CD4-positive, alpha-beta T cell (primary cell): ENCODE measurements around the gene PRKCH. TPM values are rescaled to one million over a fixed set of nuclear protein-coding genes. Genes with fewer than 3 reads are reported as not detected.

Experiments used
- ATAC-seq: fragments of 200-7000 bp; cut with Tn5 transposase; one replicate; pipeline ENCODE4 v1.10.0; 2022; ENCODE audit warnings: mild to moderate bottlenecking; ENCODE audit not compliant: poor library complexity
- CTCF ChIA-PET: fragments of 350-600 bp; sonication (Branson Sonifier 250); formaldehyde crosslinking; loops from one replicate; lab custom pipeline; 2021; ENCODE audit warnings: antibody characterized with exemption, inconsistent platforms; lab: Charles Lee
- POLR2A ChIA-PET: fragments of 350-600 bp; sonication (Branson Sonifier 250); formaldehyde crosslinking; loops from one replicate; lab custom pipeline; 2021; ENCODE audit warnings: antibody characterized with exemption, inconsistent platforms; lab: Charles Lee
- DNase-seq, 14 experiments: peaks; one replicate each; pipeline ENCODE4 v3.0.0-alpha.2; 2013 to 2020; ENCODE audit warnings: mixed read lengths in 2 of 14
- H3K27ac ChIP-seq, 2 donors: one replicate each; pipeline versions ENCODE4 v1.5.1 to v1.7.0; 2013; ENCODE audit warnings: low read length in 2 of 2, low read depth in 1 of 2, mild to moderate bottlenecking in 1 of 2
- H3K27me3 ChIP-seq, 2 experiments: 1 replicate in 1 of 2; 2 replicates in 1 of 2; pipeline versions ENCODE4 v1.6.1 to v1.7.0; 2013; ENCODE audit warnings: low read length in 2 of 2, control low read depth in 1 of 2, mild to moderate bottlenecking in 1 of 2, moderate library complexity in 1 of 2; ENCODE audit not compliant: insufficient read depth in 2 of 2, control insufficient read depth in 1 of 2
- H3K36me3 ChIP-seq: one replicate; pipeline ENCODE4 v1.6.1; 2013; ENCODE audit warnings: low read length, control low read depth; ENCODE audit not compliant: insufficient read depth
- H3K4me1 ChIP-seq: one replicate; pipeline ENCODE4 v1.6.1; 2013; ENCODE audit warnings: low read length, control low read depth; ENCODE audit not compliant: insufficient read depth
- H3K4me3 ChIP-seq: one replicate; pipeline ENCODE4 v1.5.1; 2013; ENCODE audit warnings: mild to moderate bottlenecking, low read length, moderate library complexity
- H3K9me3 ChIP-seq, 2 experiments: 1 replicate in 1 of 2; 2 replicates in 1 of 2; pipeline versions ENCODE4 v1.6.1 to v1.7.0; 2013; ENCODE audit warnings: low read length in 2 of 2, mild to moderate bottlenecking in 2 of 2, control low read depth in 1 of 2, moderate library complexity in 1 of 2; ENCODE audit not compliant: control insufficient read depth in 1 of 2, insufficient read depth in 1 of 2
- H3K27ac Mint-ChIP-seq: one replicate; pipeline ENCODE4 v1.8.0; 2020; ENCODE audit warnings: mixed read lengths
- H3K27me3 Mint-ChIP-seq: one replicate; pipeline ENCODE4 v1.8.0; 2021; ENCODE audit warnings: mixed read lengths
- H3K36me3 Mint-ChIP-seq: one replicate; pipeline ENCODE4 v1.8.0; 2021; ENCODE audit warnings: low read depth, mixed read lengths
- H3K4me1 Mint-ChIP-seq: one replicate; pipeline ENCODE4 v1.8.0; 2021; ENCODE audit warnings: low read depth, mixed read lengths
- H3K4me3 Mint-ChIP-seq: one replicate; pipeline ENCODE4 v1.8.0; 2020; ENCODE audit warnings: mild to moderate bottlenecking, mixed read lengths
- H3K9me3 Mint-ChIP-seq: one replicate; pipeline ENCODE4 v1.8.0; 2020; ENCODE audit warnings: mixed read lengths
- CTCF ChIP-seq: fragments of 200-600 bp; IDR thresholded peaks from one replicate; pipeline ENCODE4 v1.8.0; 2022; ENCODE audit warnings: antibody characterized with exemption, mild to moderate bottlenecking
- intact Hi-C, 2 experiments: fragments of 100-400 bp; cut with DNase I in 1 of 2; cut with micrococcal nuclease in 1 of 2; formaldehyde crosslinking; loops; one replicate each; pipeline versions ENCODE4 v1.15.1 to v1.9.0; 2023 to 2025; cut with DNase I, micrococcal nuclease
- total RNA-seq, 174 experiments: library from RNA in 2 of 174; stranded (reverse) in 2 of 174; gene quantifications; one replicate each; pipeline ENCODE4 v1.2.3 and lab custom pipeline; 2021 to 2026

The PRKCH gene
- total RNA-seq, 2 experiments from 2014 or later = 378 to 385 TPM

DNA sequence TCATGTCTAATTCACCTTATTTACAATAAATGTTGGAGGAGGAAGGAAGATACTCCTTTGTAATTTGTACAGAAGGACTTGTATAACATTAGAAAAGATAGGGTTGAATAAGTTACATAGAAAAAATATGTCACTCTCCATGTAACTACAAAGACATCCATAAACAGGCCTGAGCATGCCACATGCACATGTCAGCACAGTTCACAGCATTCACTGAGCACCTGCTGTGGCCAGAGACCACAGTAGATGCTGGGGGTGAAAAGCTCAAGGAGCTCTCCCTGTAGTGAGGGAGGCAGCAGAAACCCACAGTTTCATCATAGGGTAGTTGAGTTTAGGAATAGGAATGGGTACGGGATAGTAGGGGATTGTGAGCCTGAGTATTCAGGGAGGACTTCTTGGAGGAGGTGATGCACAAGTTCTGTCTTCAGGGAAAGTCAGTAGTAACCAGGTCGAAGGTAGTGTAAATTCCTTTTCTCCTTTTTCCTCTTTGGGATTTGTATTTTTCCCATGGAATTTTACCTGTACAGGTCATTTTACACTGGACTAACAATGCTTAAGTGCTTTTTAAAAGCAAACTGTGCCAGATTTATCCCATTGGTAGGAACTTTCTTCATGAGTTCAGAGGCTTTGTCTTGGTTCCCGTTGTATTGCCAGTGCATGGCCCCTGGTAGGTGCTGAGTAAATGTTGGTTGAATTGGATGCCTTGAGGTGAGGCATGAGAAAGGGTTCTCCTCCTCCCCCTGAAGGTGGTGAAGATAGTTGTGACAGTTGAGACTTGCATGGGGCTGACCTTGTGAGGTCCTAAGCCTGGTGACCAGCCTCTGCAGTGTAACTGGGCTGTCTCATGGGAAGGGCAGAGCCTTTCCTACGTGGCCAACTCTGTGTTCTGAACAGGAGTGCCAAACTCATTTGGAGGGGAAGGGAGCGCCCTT lies 20.2 kb downstream of the PRKCH start:
- peaks cover 90% of the 10 kb centered on the region for H3K4me1 ChIP-seq
- ChIA-PET POLR2A (interaction anchor here (0.8 to 9.2 kb wide), 9 partner anchors 9 to 162 kb away, joined by 3 to 110 read pairs (median 4); partner anchors contain the start of gene PRKCH), CTCF (interaction anchor here (1.1 to 1.3 kb wide), 3 partner anchors 8 to 78 kb away, joined by 3 to 6 read pairs (median 3); no protein-coding TSS in a partner anchor)
- TF ChIP-seq CTCF = no peak
- Mint-ChIP-seq H3K27ac (peak overlapping the region; percentile 99), H3K4me1 (peaks cover 85% of the 10 kb centered on the region), H3K36me3 (peaks cover 37% of the 10 kb centered on the region), H3K4me3 (peak overlapping the region; percentile 87), H3K27me3 (no peaks in the 10 kb centered on the region), H3K9me3 (no peaks in the 10 kb centered on the region)
- DNase-seq (peak in 2 of 14 experiments; percentile 51 to 64), ATAC-seq (no peak)
- peak overlapping the region; percentile 23 for H3K4me3 ChIP-seq
- intact Hi-C loops = loop anchor here in 1 of 2 experiments (1.0 to 2.0 kb wide), 3 partner anchors 13 to 47 kb away; no protein-coding TSS in a partner anchor
- H3K27me3 ChIP-seq = no peaks in the 10 kb centered on the region
- H3K36me3 ChIP-seq = no peaks in the 10 kb centered on the region
- peak overlapping the region; percentile 79 to 88 for H3K27ac ChIP-seq
- no peaks in the 10 kb centered on the region for H3K9me3 ChIP-seq

DNA sequence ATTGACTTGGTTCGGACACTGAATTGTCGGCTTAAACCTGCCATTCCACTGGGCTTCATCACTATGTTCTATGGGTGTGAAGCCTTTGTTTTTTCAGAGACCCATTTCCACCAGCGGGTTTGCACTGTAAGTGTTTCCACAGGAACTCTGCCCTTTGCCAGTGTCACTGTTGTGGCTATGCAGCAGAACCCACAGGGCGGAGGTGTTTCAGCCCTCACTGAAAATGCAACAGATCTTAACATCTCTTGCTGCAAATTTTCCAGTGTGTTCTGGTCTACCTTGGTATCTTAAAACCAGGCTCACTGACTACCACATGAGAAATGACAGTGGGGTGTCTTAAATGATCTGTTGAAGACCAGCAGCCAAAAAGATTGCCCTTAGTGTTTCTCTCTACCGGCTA lies 21.1 kb downstream of the PRKCH start:
- H3K9me3 Mint-ChIP-seq = no peaks in the 10 kb centered on the region
- DNase-seq (peak; percentile 60 to 93 (median 76)), ATAC-seq (peak; percentile 57)
- peak overlapping the region; percentile 23 for H3K4me3 ChIP-seq
- no peaks in the 10 kb centered on the region for H3K27me3 Mint-ChIP-seq
- H3K9me3 ChIP-seq = no peaks in the 10 kb centered on the region
- peaks cover 92% of the 10 kb centered on the region for H3K4me1 Mint-ChIP-seq
- peaks cover 2% of the 10 kb centered on the region for H3K36me3 ChIP-seq
- ChIA-PET POLR2A (interaction anchor here (0.8 to 9.2 kb wide), 10 partner anchors 8 to 161 kb away, joined by 3 to 110 read pairs (median 6); partner anchors contain the start of gene PRKCH), CTCF (interaction anchor here (1.1 to 1.3 kb wide), 3 partner anchors 9 to 77 kb away, joined by 3 to 6 read pairs (median 3); no protein-coding TSS in a partner anchor)
- no peak for TF ChIP-seq CTCF
- H3K4me3 Mint-ChIP-seq = peak overlapping the region; percentile 87
- H3K36me3 Mint-ChIP-seq = peaks cover 36% of the 10 kb centered on the region
- intact Hi-C loops = loop anchor here in 1 of 2 experiments (2.0 kb wide), 2 partner anchors 14 to 24 kb away; no protein-coding TSS in a partner anchor
- peak overlapping the region; percentile 99 for H3K27ac Mint-ChIP-seq
- H3K27ac ChIP-seq = peak overlapping the region; percentile 79 to 88
- peaks cover 90% of the 10 kb centered on the region for H3K4me1 ChIP-seq
- no peaks in the 10 kb centered on the region for H3K27me3 ChIP-seq

DNA sequence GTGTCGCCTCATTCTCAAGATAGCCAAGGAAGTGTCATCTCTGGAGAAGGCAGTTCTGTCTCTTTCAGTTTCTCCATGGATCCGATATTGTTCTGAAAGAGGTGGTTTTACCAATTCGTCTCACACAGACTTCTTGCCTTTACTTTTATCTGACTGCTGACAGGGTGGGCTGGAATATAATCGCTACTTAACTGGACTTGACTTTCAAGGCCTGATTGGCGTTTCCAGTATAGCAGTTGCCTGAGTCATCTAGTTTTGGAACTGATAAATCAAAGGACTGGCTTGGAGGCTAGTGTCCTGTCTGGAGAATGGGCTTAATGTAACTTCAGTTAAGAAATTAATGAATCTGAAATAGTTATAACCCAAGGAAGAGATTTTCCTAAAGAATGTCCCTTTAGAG lies 21.6 kb downstream of the PRKCH start:
- H3K36me3 Mint-ChIP-seq = peaks cover 32% of the 10 kb centered on the region
- Histone ChIP-seq H3K27me3 (no peaks in the 10 kb centered on the region), H3K27ac (peak overlapping the region; percentile 79 to 88), H3K4me3 (peak overlapping the region; percentile 23), H3K9me3 (no peaks in the 10 kb centered on the region), H3K36me3 (peaks cover 2% of the 10 kb centered on the region), H3K4me1 (peaks cover 90% of the 10 kb centered on the region)
- no peaks in the 10 kb centered on the region for H3K9me3 Mint-ChIP-seq
- H3K4me3 Mint-ChIP-seq = peak overlapping the region; percentile 87
- ATAC-seq (no peak), DNase-seq (no peak)
- ChIA-PET POLR2A (interaction anchor here (0.7 to 9.2 kb wide), 8 partner anchors 11 to 109 kb away, joined by 3 to 110 read pairs (median 7); partner anchors contain the start of gene PRKCH), CTCF (interaction anchor here (1.1 kb wide), 1 partner anchor 20 kb away, joined by 3 read pairs; no protein-coding TSS in a partner anchor)
- TF ChIP-seq CTCF = no peak
- H3K27ac Mint-ChIP-seq = peak overlapping the region; percentile 99
- H3K27me3 Mint-ChIP-seq = no peaks in the 10 kb centered on the region
- intact Hi-C loops = loop anchor here in 1 of 2 experiments (2.0 kb wide), 2 partner anchors 14 to 24 kb away; no protein-coding TSS in a partner anchor
- H3K4me1 Mint-ChIP-seq = peaks cover 92% of the 10 kb centered on the region
